ENCODE measurements around the gene MED12.

The MED12 gene

DNA sequence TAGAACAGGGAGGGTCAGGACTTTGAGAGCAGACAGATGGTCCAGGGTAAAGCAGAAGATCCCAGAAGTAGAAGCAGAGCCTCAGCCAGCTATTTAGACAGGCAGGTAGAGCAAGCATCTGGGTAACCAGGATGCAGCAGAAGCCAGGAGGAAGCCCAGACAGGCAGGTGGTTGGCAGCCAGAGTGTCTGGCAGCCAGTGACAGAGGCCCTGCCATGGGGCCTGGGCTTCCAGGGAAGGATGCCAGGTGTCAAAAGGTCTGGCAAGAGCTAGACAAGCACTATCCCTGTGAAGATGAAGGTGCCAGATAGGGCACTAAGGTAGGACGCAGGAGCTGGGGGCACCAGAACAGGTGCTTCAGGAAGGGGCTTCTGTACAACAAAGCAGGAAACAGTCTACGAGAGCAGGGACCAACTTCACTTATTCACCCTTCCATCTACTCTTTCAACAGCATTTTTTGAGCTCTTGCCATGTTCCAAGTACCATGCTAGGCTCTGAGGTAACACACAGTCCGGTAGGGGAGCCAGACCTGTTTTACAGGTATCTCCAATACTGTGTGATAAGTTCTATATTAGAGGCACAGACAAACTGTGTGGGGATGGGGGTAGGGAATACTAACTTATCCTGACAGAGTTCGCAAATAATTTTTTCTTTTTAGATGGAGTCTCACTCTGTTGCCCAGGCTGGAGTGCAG is 66.6 kb downstream of the MED12 start:
- no peak for DNase-seq (ENCODE audit: extremely low read depth in 1 of 2, low read depth in 1 of 2)

DNA sequence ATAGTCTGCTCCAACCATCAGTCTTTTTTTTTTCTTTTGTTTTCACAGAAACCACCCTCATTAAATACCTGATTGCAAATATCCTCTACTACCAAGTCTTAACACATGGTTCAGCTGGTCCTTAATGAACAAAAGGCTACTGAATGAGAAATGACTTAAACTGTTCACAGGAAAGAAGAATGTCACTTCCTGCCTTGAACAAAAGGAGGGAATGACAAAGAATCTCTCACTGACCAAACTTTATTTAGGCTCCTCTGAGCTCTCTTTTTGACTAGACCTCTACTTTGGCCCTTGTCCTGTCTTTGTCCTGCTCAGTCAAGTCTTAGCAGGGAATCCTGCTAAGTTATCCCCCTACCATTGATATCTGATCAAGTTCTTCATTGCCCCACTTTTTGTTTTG is 72.9 kb downstream of the MED12 start:
- no peak for DNase-seq (ENCODE audit: extremely low read depth in 1 of 2, low read depth in 1 of 2)

All from activated CD8-positive, alpha-beta memory T cell treated with anti-CD3 and anti-CD28 coated beads for 1 hour (primary cell).